GM12865 (cell line): ENCODE measurements around the gene SMC5.

ENCODE experiments used
- DNase-seq: peaks from one replicate; pipeline ENCODE4 v3.0.0; 2010; ENCODE audit warnings: low read depth
- H3K4me3 ChIP-seq: 2 replicates; pipeline ENCODE4 v1.5.1; 2011; ENCODE audit warnings: mild to moderate bottlenecking, low read depth, low read length, control low read depth
- CTCF ChIP-seq: IDR thresholded peaks from 2 replicates; pipeline ENCODE4 v1.5.1; 2011; ENCODE audit warnings: low read length, control low read depth, low read depth, inconsistent platforms; ENCODE audit not compliant: insufficient read depth; ENCODE audit errors: missing control alignments

The SMC5 gene

GRCh38 chr9:70291446-70291845, 32.7 kb downstream of the SMC5 start:
- no peak for TF ChIP-seq CTCF
- no peak for DNase-seq
- H3K4me3 ChIP-seq: no peak overlapping the region

- H3K4me3 ChIP-seq: no peak overlapping the region
- no peak for DNase-seq
- TF ChIP-seq CTCF: no peak
Measured at GRCh38 chr9:70292253-70292652, 33.5 kb downstream of the SMC5 start.

GRCh38 chr9:70293214-70293613, 34.4 kb downstream of the SMC5 start:
- TF ChIP-seq CTCF: no peak
- DNase-seq: no peak
- no peak overlapping the region for H3K4me3 ChIP-seq

GRCh38 chr9:70297141-70297540, 38.4 kb downstream of the SMC5 start:
- H3K4me3 ChIP-seq: no peak overlapping the region
- DNase-seq: no peak
- no peak for TF ChIP-seq CTCF

GRCh38 chr9:70298245-70298771, 39.5 kb downstream of the SMC5 start:
- no peak for DNase-seq
- H3K4me3 ChIP-seq: no peak overlapping the region
- TF ChIP-seq CTCF: no peak

GRCh38 chr9:70303268-70303667, 44.5 kb downstream of the SMC5 start:
- DNase-seq: no peak
- no peak overlapping the region for H3K4me3 ChIP-seq
- TF ChIP-seq CTCF: no peak

GRCh38 chr9:70304810-70305209, 46.0 kb downstream of the SMC5 start:
- no peak for TF ChIP-seq CTCF
- DNase-seq: no peak
- H3K4me3 ChIP-seq: no peak overlapping the region
